Ovary (tissue), 3 donors: ENCODE results near the gene PIP5K1A.

Experiments
- EP300 ChIP-seq: sonication (generic); formaldehyde crosslinking; IDR thresholded peaks from one replicate; pipeline ENCODE4 v1.6.1; 2017; ENCODE audit warnings: antibody characterized with exemption
- POLR2A ChIP-seq: fragments of 450-650 bp; IDR thresholded peaks from one replicate; pipeline ENCODE4 v1.6.1; 2017; ENCODE audit warnings: antibody characterized with exemption, mild to moderate bottlenecking, moderate library complexity
- TF ChIP-seq, protein P1 (sequence below), 3 donors: fragments of 450-650 bp in 2 of 3; fragments of 200-600 bp in 1 of 3; IDR thresholded peaks; one replicate each; pipeline versions ENCODE4 v1.5.1 to v1.8.0; 2016 to 2022; ENCODE audit warnings: antibody characterized with exemption in 3 of 3, mild to moderate bottlenecking in 1 of 3
- donor health status: DM: no; HTN: no; CAD: no.

DNA sequence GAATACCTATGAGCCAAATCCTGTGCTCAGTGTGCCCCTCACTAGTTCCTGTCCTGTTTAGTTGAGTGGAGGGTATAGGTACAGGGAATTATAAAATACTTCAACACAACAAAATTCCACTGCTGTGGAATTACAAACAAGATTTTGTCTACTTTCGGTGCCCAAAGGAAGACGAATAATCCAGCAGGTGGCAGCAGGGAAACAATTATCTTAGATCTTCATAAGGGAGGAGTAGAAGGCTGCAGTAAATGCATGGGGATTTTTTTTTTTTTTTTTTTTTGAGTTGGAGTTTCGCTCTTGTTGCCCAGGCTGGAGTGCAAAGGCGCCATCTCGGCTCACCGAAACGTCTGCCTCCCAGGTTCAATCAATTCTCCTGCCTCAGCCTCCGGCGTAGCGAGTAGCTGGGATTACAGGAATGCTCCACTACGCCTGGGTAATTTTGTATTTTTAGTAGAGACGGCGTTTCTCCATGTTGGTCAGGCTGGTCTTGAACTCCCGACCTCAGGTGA is 2.0 kb upstream of the PIP5K1A start:
- TF ChIP-seq POLR2A = no peak
- TF ChIP-seq, protein P1, sequence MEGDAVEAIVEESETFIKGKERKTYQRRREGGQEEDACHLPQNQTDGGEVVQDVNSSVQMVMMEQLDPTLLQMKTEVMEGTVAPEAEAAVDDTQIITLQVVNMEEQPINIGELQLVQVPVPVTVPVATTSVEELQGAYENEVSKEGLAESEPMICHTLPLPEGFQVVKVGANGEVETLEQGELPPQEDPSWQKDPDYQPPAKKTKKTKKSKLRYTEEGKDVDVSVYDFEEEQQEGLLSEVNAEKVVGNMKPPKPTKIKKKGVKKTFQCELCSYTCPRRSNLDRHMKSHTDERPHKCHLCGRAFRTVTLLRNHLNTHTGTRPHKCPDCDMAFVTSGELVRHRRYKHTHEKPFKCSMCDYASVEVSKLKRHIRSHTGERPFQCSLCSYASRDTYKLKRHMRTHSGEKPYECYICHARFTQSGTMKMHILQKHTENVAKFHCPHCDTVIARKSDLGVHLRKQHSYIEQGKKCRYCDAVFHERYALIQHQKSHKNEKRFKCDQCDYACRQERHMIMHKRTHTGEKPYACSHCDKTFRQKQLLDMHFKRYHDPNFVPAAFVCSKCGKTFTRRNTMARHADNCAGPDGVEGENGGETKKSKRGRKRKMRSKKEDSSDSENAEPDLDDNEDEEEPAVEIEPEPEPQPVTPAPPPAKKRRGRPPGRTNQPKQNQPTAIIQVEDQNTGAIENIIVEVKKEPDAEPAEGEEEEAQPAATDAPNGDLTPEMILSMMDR (IDR thresholded peaks at IDR 0.05) = peak in 2 of 3 donors; percentile 34 to 55
- TF ChIP-seq EP300 = no peak
